AG20443 (cell line): Measurements from ENCODE around the gene PDGFC.

ENCODE experiments used
- DNase-seq: peaks from one replicate; pipeline ENCODE4 v3.0.0; 2012; ENCODE audit warnings: low spot score, mixed read lengths

PDGFC gene

DNA sequence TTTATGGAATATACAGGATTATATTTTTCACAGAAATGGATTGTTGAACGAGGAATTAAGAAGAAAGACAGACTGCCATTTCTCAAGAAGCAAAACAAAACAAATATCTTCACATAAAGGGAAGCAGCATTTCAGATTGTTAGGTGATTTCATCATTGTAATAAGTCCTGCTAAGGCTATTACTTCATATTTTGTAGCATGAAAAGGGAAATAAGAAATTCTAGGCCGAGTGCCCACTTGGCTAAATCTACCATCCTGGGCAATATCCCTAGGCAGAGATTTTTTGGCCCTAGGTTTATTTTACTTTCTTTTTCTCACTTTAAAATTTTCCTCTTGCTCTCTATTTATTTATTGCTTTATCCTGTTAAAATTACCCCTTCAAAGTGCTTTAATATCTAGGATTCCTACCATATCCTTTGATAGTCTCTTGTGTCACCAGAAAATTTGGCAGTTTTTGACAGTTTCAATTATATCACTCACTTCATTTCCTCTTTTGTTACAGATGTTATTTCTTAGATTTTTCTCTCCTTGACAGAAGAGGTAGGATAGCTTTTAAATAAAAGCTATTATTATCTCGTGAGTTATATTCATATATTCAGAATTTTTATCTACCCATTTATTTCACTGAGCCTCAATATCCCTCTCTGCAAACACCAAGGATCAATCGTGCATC is 142.3 kb downstream of the PDGFC start:
- DNase-seq = peak; percentile 57

DNA sequence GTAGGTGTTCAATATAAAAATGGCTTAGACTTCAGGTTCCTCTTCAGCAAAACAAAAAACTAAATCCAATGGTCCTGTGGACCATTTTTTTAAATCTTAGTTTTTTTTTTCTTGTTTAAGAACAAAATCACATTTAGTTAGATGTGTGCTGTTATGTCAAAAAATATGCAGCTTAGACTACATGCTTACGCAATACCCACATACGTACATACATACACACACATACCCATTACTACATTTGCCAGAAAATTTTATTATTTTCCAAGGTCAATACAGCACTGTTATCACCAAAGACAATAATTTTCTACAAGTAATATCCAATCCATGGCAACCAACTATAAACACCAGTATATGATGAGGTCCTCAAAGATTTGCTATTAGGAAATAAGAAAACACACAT is 144.1 kb downstream of the PDGFC start:
- no peak for DNase-seq

DNA sequence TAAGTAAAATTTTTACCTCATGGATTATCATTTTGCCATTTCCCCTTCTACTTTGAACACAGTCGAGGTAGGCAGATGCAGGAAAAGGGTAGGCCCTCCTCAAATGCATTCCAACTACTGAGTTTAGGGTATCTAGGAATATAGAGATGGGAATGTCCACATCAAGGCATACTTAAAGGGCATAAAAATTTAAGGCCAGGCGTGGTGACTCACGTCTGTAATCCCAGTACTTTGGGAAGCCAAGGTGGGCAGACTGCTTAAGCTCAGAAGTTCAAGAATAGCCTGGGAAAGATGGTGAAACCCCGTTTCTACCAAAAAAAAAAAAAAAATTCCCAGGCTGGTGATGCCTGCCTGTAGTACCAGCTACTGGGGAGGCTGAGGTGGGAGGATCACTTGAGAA is 146.5 kb downstream of the PDGFC start:
- DNase-seq = no peak

DNA sequence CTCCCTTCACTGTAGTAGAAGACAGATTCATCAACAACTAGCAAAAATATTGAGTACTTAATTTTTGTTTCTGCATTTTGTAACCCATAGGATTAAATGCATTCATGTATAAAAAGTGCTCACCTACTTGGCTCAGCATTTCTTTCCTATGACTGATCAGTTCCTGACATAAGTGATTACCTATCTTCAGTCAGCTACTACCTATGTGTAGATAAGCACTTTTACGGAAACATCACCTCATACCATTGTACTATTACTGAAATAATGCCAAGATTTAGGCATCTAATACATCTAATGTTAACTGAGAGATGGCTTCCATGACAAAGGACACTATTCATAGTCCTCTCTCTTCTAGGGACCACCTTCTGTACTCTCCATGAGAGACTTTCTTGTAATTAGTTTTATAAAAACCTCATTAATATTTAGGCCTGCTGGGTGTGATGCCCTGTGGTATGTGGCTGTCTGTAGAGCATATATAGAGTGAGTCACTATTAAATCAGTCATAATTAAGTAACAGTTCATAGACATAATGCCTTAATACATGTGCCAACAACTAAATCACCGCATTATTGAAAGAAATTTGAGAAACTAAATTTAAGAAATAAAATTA is 147.0 kb downstream of the PDGFC start:
- no peak for DNase-seq

DNA sequence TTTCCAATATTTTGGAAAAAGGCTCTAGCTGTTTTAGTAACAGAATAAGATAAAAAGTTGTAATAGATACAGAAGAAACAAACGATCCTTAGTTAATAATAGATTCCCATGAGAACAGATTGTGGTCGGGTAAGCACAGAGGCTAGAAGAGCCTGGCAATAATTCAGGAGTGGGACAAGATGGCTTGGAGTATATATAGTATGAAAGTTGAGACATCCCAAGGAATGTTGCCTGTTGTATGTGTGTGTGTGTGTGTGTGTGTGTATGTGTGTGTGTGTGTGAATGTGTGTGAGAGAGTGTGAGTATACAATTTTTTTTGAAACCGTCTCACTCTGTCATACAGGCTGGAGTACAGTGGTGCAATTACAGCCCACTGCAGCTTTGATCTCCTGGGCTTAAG is 150.7 kb downstream of the PDGFC start:
- no peak for DNase-seq

DNA sequence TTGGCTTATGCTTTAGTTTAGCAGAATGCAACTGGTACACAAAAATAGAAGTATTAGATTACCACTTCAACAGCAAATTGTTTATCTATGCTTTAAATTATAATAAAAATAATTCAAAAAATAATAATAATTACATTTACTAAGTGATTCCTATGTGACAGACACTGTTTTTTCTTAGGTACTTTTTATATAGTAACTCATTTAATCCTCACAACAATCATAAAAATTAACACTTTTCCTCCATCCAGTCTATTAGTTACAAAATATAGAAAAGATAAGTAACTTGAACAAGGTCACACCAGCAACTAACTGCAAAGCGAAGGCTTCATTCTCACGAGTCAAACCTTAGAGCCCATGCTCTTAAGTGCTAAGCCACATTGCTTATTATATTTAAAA is 155.2 kb downstream of the PDGFC start:
- no peak for DNase-seq

DNA sequence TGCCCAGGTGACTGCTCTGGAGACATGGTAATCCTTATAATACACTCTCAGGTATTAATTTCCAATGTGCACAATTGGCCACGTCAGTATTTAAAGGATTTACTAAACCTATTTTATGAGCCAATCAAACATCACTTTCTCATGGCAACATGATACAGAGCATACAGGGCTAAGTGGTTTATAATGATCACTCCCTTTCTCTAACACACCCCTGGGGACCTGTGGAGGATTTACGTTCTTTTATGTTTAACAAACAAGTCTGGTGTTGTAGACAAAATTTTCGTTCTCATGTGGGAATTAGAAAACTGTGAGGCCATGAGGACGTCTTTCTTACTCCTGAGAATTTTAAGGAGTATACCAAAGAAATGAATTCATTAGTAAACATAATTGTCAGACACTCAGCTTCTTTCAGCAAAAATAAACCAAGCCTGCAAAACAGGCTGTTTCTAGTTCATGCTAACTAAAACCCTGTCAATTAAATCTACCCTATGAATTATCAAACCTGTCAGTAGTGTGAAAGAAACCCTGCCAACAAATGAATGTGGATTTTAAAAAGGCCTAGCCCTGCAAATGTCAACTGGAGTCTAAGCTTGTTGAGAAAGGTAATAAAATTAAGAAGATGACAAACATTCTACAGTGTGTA is 155.8 kb downstream of the PDGFC start:
- DNase-seq = no peak

DNA sequence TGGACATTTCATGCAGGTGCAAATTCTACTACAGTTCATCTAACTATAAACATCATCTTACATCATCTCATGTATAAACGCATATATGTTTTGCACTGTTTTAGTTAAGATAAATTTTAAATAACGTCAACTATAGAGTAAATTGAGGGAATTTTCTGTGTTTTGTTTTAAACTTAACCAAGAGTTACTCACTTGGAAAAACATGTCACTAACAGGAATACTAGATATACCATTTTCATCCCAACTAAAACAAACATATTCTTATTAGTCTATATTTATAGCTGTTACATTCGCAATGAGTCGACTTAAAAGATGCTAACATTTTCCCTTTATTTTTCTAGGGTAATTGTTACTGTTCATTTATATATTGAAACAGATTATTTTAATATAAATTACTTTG is 159.6 kb downstream of the PDGFC start:
- DNase-seq = no peak

DNA sequence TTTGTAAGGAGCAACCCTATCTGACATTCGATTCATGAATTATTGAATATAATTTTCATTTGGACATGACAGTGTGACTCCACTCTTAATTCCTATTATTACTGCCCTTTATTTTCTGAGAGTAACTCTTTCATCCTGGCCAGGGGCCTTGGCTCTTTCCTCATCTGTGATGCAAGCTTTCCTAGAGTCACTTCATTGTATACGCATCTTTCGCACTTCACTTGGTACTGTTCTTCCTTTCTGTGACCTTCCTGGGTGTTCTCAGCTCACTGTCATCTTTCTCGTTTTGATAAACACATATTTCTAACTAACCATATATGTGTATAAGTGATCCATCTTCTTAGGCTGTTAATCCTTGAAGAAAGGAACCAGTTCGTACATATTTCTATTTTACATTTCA is 160.3 kb downstream of the PDGFC start:
- DNase-seq = no peak

DNA sequence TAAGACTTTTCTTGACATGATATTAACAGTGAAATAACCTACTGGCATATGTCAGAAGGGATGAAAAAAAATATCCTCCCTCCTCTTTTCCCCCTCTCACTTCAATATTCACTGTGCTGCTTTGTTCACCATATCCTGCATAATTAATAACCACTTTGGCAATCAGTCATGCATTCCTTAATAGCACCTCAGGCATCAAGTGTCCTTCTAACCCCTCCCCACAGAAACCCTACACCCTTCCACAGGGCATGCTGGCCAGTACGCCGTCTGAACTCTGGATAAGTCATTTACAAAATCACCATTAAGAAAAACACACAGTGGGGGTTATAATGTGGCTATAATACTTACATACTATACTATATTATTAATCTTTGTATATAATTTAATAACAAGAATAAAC is 165.9 kb downstream of the PDGFC start:
- DNase-seq = no peak

DNA sequence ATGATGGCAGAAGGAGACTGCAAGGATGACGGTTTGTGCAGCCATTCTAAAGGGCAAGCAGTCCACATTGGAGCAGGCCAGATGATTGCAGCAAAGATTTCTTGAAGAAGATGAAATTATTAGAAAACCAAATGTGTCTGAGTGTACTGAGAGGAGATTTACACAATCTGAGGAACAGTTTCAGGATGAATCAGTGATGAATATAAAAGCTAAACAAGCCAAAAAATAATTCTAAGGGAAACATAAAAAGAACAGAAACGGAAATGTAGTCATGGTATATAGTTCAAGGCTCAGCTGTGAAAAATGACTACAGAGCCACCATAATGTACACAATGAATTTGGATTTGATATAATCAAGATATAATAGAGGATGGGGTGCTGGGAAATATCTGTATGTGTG is 168.5 kb downstream of the PDGFC start:
- peak; percentile 35 for DNase-seq

DNA sequence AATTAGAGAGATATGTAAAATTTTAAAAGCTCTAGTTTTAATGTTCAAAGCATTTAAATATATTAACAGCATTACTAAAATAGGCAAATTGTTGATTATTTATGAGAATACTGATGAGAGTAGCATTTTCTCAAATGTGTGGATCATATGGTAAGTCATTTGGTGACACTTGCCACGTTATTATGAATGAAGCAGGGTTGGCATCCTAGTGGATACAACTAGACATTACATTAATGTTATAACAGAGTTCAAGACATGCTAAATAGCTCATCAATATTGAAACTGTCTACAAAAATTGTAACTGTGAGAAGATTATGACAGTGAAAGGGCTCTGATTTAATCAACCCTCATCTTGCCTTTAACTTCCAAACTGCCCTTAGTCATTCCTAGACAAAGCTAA is 171.1 kb downstream of the PDGFC start:
- DNase-seq = no peak

DNA sequence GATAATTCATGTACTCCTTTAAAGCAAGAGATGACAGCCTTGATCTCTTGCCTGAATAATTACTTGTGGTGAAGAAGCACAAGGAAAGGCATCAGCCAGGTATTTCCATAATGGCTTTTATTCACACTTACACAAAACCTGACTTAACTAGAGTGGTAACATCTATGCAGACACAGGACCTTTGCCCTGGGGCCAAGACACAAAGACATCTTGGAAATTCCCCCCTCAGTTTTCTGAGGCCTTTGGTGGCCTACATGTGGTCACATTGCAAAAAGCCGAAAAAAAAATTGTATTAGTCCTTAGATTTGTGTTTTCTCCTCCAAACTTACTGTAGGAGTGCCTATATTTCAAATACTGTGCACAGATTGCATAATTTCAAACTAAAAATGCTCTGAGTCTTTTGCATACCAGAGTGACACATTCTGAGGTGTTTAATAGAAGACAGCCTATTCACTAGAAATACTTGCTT is 172.4 kb downstream of the PDGFC start:
- DNase-seq = peak; percentile 47

DNA sequence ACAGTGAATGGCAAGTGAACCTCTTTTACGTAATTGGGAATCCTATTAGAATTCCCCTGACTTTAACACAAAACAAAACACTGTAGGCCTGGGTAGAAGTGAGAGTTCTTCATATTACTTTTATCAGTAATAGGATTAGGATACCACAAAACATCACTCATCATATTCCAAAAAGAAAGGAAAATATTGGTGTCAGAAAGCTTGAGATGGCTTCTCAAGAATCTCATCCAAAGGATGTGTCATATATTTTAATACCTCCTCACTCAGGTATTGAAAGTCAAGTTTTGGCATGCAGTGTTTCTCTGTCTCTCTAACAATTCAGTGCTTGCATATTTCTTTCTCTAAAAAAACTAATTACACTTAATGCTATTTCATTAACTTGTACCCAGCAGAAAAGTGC is 173.2 kb downstream of the PDGFC start:
- DNase-seq = no peak

DNA sequence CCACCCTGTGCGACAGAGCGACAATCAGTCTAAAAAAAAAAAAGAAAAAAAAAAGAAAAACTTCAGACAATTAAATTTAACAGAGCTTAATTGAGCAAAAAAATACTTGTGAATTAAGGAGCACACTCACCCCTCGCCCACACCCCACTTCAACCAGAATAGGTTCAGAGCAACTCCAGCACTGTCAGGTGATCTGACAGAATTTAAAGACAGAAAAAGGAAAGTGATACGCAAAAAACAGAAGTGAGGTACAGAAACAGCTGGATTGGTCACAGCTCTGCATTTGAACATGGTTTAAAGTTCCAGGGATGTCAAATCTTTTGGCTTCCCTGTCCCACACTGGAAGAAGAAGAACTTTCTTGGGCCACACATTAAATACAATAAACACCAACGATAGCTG is 174.4 kb downstream of the PDGFC start:
- no peak for DNase-seq

DNA sequence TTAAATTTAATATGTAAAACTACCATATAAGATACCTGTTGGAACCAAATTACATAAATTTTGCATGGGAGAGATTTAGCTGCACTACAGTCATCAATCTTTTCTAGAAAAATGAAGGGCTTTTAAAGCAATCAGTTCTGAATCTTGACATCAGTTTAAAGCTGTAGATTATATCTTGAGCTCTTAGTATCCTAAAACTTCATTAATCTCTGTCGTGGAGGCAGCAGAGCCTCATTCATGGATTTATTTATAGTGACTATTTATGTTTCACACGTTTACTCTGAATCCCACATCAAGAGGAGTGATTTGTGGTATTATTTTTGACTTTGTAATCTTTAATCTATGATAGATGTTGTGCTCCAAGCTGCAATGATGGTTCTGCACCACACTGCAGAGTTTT is 175.9 kb downstream of the PDGFC start:
- DNase-seq = no peak

DNA sequence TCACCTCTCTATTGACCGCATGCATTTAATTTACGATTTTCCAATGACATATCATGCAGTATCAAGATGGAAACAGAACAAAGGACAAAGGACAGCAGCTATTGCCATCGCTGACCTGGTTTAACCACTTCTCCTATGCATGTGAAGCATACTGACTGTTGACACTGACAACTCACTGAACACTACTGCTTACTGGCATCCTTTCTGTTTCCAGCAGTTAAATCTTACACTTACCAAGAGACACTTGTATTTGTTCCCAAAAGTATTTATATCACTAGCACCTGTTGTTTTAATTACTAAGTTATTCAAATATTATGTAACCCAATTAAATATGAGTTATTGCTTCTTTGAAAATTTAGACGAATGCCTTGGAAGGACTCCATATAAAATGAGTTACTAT is 176.7 kb downstream of the PDGFC start:
- DNase-seq = no peak

DNA sequence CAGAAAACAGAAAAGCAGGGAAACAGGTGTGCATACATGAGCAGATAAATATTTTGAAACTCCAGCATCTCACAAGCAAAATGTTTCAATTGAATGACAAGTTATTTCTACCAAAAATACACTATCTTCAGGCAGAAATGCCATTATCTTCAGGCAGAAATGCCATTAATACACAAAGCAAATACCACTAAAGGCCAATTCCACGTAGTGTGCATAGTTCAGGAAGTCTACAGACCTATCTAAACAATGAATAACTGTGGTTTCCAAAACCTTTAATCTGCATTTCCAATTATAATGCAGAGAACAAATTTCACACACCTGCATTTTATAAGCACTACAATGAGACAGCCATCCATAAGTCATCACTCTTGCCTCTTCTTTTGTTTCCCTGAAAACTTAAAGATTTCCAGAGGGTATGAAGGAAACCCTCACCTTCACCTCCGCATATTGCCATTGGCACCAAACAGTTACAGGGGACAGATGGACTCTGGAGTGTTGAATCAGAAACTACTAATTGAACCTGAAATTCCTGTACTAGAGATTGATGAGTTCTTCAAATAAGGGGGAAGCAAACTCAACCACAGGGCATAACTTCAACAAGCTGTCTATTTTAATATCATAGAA is 179.0 kb downstream of the PDGFC start:
- no peak for DNase-seq

DNA sequence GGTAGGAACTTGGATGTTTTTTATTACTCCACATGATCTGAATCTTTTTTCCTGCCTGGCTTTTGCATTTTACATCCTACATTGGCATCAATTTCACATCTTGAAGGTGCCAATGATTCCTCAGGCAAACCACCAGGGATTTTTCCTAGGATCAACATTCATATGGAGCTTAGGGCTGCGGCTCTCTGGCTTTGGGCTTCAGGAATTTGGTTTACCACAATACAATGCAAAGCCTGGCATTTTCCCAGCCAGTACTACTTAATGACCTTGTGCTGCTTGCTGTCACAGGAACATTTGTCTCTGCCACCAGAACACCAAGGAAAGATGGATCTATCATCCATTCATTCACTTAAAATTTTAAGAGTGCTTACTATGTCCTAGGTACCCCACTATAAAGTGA is 180.7 kb downstream of the PDGFC start:
- peak; percentile 27 for DNase-seq

DNA sequence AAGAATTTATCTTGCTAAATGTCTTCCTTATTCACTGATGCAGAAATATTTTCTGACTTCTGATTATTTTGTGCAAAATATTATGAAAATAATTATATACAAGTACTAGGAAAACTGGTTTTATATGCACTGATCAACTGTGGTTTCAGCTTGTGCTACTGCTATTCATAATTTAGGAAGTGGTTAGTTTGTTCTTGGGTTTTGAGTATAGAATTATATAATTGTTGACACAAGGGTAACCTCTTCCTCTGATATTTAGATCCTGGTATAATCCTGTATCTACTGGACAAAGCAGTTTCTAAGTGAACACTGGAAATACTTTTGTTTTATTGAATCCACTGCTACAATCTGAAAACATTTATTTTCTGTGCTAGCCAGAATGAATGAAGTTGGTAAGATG is 182.8 kb downstream of the PDGFC start:
- DNase-seq = no peak

DNA sequence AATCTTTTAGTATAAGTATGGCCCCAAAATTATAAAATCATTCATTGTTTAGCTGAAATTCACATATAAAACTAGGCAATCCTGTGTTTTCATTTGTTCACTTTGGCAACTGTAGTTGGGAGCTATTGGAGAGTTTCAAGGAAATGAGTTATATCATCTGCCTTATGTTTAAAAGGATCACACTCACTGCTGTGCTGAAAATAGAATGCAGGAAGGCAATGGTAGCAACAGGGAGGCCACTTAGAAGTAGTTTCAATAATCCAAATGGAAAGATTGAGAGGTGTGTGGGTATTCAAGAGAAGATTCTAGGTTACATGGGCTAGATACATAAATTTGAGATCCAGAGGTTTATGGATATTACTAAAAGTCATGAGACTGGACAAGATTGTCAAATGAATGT is 184.9 kb downstream of the PDGFC start:
- no peak for DNase-seq

DNA sequence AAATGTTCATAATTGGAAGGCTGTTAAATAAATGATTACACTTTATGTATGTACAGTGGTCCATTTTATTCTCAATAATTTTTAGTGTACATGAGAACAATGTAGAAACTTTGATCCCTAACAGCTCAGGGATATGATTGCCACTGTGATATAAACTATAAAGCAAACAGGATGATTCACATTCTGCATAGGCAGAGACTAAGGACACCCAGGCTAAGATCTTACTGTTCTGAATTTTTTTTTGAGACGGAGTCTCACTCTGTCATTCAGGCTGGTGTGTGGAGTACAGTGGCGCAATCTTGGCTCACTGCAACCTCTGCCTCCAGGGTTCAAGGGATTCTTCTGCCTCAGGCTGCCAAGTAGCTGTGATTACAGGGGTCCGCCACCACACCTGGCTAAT is 186.6 kb downstream of the PDGFC start:
- DNase-seq = no peak

DNA sequence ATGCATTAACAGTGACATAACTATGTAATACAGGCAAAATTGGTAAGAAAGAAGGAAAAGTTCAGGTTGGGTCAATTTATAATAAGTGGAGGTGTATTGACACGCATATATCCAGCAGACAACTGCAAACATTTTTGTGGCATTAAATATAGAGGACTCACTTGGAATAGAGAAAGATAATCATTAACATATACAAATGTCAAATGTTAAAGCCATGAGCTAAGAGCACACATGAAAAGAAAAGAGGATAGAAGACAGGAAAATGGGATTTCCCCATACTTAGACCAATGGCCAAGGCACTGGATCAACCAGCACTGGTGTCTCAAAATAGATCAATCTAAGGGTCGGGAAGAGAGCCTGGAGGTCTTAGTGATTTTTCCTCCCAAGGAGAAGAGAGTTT is 187.6 kb downstream of the PDGFC start:
- no peak for DNase-seq
